ENCODE data around the gene PRKAG3. TPM values are rescaled to one million over a fixed set of nuclear protein-coding genes. Genes with fewer than 3 reads are reported as not detected.

PRKAG3 gene
- total RNA-seq, 3 donors from 2014 or later (not counting 1 experiment from before 2014, with no cell fraction given): not detected

GRCh38 chr2:218861645-218862318, 30.2 kb upstream of the PRKAG3 start:
- Mint-ChIP-seq H3K27me3 (ENCODE audit: low read depth in 2 of 2) (peaks cover 57 to 64% of the 10 kb centered on the region in 2 donors), H3K27ac (no peak overlapping the region), H3K4me3 (no peak overlapping the region), H3K4me1 (peaks cover 0 to 17% of the 10 kb centered on the region in 2 donors), H3K9me3 (no peaks in the 10 kb centered on the region), H3K36me3 (no peaks in the 10 kb centered on the region)
- WGBS (ENCODE audit: insufficient coverage): 77% methylated on average over 7 of the region's 7 CpGs
- intact Hi-C loops (cut with micrococcal nuclease): no loop called here
- H3K36me3 ChIP-seq (ENCODE audit: control insufficient read depth, insufficient read depth, low read length): no peaks in the 10 kb centered on the region
- ATAC-seq (no peak), DNase-seq (peak in 1 of 2 donors; percentile 4)
- TF ChIP-seq CTCF (IDR thresholded peaks at IDR 0.05): no peak
- peaks cover 39% of the 10 kb centered on the region for H3K27me3 ChIP-seq (ENCODE audit: control insufficient read depth, insufficient read depth, low read length)
- H3K27ac ChIP-seq (ENCODE audit: low read length): no peak overlapping the region
- H3K4me1 ChIP-seq (ENCODE audit: control insufficient read depth, insufficient read depth, low read length): peaks cover 20% of the 10 kb centered on the region
- no peaks in the 10 kb centered on the region for H3K9me3 ChIP-seq (ENCODE audit: control insufficient read depth, insufficient read depth, low read length)
- H3K4me3 ChIP-seq (ENCODE audit: low read length): no peak overlapping the region

- Mint-ChIP-seq H3K27ac (no peak overlapping the region), H3K4me3 (no peak overlapping the region), H3K36me3 (no peaks in the 10 kb centered on the region), H3K27me3 (ENCODE audit: low read depth in 2 of 2) (peaks cover 59 to 65% of the 10 kb centered on the region in 2 donors), H3K9me3 (no peaks in the 10 kb centered on the region), H3K4me1 (peaks cover 0 to 26% of the 10 kb centered on the region in 2 donors)
- no peaks in the 10 kb centered on the region for H3K9me3 ChIP-seq (ENCODE audit: control insufficient read depth, insufficient read depth, low read length)
- H3K27me3 ChIP-seq (ENCODE audit: control insufficient read depth, insufficient read depth, low read length): peaks cover 46% of the 10 kb centered on the region
- no peaks in the 10 kb centered on the region for H3K36me3 ChIP-seq (ENCODE audit: control insufficient read depth, insufficient read depth, low read length)
- TF ChIP-seq CTCF (IDR thresholded peaks at IDR 0.05): no peak
- no peak overlapping the region for H3K27ac ChIP-seq (ENCODE audit: low read length)
- peak; percentile 13 to 49 for DNase-seq
- peaks cover 20% of the 10 kb centered on the region for H3K4me1 ChIP-seq (ENCODE audit: control insufficient read depth, insufficient read depth, low read length)
- 2% methylated on average over 21 of the region's 21 CpGs for WGBS (ENCODE audit: insufficient coverage)
- no peak overlapping the region for H3K4me3 ChIP-seq (ENCODE audit: low read length)
- intact Hi-C loops (cut with micrococcal nuclease): no loop called here
- ATAC-seq: peak in 1 of 3 donors; percentile 46
Measured at GRCh38 chr2:218860950-218861381, 29.4 kb upstream of the PRKAG3 start.

- H3K36me3 Mint-ChIP-seq: no peaks in the 10 kb centered on the region
- Histone ChIP-seq H3K36me3 (ENCODE audit: control insufficient read depth, insufficient read depth, low read length) (no peaks in the 10 kb centered on the region), H3K27me3 (ENCODE audit: control insufficient read depth, insufficient read depth, low read length) (peaks cover 47% of the 10 kb centered on the region), H3K9me3 (ENCODE audit: control insufficient read depth, insufficient read depth, low read length) (no peaks in the 10 kb centered on the region), H3K27ac (ENCODE audit: low read length) (no peak overlapping the region), H3K4me1 (ENCODE audit: control insufficient read depth, insufficient read depth, low read length) (peaks cover 20% of the 10 kb centered on the region), H3K4me3 (ENCODE audit: low read length) (no peak overlapping the region)
- H3K9me3 Mint-ChIP-seq: no peaks in the 10 kb centered on the region
- 5% methylated on average over 42 of the region's 47 CpGs for WGBS (ENCODE audit: insufficient coverage)
- H3K27me3 Mint-ChIP-seq (ENCODE audit: low read depth in 2 of 2): peaks cover 66 to 71% of the 10 kb centered on the region in 2 donors
- intact Hi-C loops (cut with micrococcal nuclease): loop anchor here (10.0 kb wide), 1 partner anchor 585 kb away; the partner anchor contains the start of genes AAMP and PNKD
- H3K4me3 Mint-ChIP-seq: peak overlapping the region; percentile 56
- DNase-seq (no peak), ATAC-seq (no peak)
- H3K27ac Mint-ChIP-seq: no peak overlapping the region
- no peak for TF ChIP-seq CTCF (IDR thresholded peaks at IDR 0.05)
- peaks cover 0 to 26% of the 10 kb centered on the region in 2 donors for H3K4me1 Mint-ChIP-seq
Measured at GRCh38 chr2:218859988-218860831, 28.6 kb upstream of the PRKAG3 start.

Data from natural killer cell (primary cell).